ENCODE data around the gene MEOX1.

DNA sequence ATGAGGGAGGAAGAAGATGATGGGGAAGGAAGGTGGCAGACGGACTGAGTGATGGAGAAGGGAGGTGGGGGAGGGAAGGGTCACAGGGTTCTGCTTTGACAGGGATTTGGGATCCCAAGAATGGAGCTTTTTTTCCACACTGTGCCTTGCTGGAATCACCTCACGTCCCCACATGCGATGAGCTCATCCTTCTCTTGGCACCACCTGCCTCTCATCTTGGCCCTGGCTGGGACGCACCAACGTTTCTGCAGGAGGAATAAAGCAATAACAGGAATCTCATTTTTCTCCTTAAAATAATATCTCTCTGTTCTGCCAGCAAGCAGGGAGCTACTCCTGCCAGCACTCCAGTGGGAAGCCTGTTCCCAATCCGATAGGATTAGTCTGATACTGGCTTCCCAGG, 47.8 kb downstream of the MEOX1 start:
- no peak for TF ChIP-seq EZH2 (IDR thresholded peaks at IDR 0.05; ENCODE audit: low read length, missing control alignments)
- TF ChIP-seq, protein P1, sequence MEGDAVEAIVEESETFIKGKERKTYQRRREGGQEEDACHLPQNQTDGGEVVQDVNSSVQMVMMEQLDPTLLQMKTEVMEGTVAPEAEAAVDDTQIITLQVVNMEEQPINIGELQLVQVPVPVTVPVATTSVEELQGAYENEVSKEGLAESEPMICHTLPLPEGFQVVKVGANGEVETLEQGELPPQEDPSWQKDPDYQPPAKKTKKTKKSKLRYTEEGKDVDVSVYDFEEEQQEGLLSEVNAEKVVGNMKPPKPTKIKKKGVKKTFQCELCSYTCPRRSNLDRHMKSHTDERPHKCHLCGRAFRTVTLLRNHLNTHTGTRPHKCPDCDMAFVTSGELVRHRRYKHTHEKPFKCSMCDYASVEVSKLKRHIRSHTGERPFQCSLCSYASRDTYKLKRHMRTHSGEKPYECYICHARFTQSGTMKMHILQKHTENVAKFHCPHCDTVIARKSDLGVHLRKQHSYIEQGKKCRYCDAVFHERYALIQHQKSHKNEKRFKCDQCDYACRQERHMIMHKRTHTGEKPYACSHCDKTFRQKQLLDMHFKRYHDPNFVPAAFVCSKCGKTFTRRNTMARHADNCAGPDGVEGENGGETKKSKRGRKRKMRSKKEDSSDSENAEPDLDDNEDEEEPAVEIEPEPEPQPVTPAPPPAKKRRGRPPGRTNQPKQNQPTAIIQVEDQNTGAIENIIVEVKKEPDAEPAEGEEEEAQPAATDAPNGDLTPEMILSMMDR (conservative IDR thresholded peaks at IDR 0.05 in 1 of 2, IDR thresholded peaks at IDR 0.05 in 1 of 2; ENCODE audit: low read depth in 1 of 2, low read length in 2 of 2) = no peak

Data from fibroblast of lung (primary cell).